Thyroid gland (tissue), 4 donors: Measurements from ENCODE around the gene PAQR5. TPM values are rescaled to one million over a fixed set of nuclear protein-coding genes. Genes with fewer than 3 reads are reported as not detected.

Source experiments
- DNase-seq, 2 donors: peaks; one replicate each; pipeline ENCODE4 v3.0.0-alpha.2; 2019
- H3K27ac ChIP-seq, 3 donors: fragments of 200-600 bp; sonication (generic); 1 replicate in 2 of 3; 2 replicates in 1 of 3; pipeline ENCODE4 v1.5.1; 2016 to 2019; ENCODE audit warnings: mild to moderate bottlenecking in 1 of 3, moderate library complexity in 1 of 3
- H3K27me3 ChIP-seq: fragments of 200-600 bp; sonication (generic); one replicate; pipeline ENCODE4 v1.5.1; 2019
- H3K36me3 ChIP-seq, 2 donors: fragments of 200-600 bp; sonication (generic); one replicate each; pipeline ENCODE4 v1.5.1; 2016 to 2019
- H3K4me1 ChIP-seq, 2 donors: fragments of 200-600 bp; sonication (generic); one replicate each; pipeline ENCODE4 v1.5.1; 2017 to 2019
- H3K4me3 ChIP-seq, 3 donors: fragments of 200-600 bp; sonication (generic); replicated peaks in 1 of 3; 1 replicate in 2 of 3; 2 replicates in 1 of 3; pipeline ENCODE4 v1.5.1; 2016; ENCODE audit warnings: mild to moderate bottlenecking in 1 of 3
- H3K9me3 ChIP-seq: fragments of 200-600 bp; sonication (generic); one replicate; pipeline ENCODE4 v1.5.1; 2017
- CTCF ChIP-seq, 6 experiments: fragments of 200-600 bp in 3 of 6; fragments of 450-650 bp in 3 of 6; sonication (generic) in 3 of 6; IDR thresholded peaks; one replicate each; pipeline ENCODE4 v1.5.1; 2016 to 2019; ENCODE audit warnings: antibody characterized with exemption in 6 of 6, mild to moderate bottlenecking in 2 of 6, inconsistent platforms in 1 of 6, moderate library complexity in 1 of 6
- POLR2A ChIP-seq, 2 donors: fragments of 450-650 bp; IDR thresholded peaks; one replicate each; pipeline ENCODE4 v1.6.1; 2017; ENCODE audit warnings: antibody characterized with exemption in 2 of 2, mild to moderate bottlenecking in 2 of 2, moderate library complexity in 1 of 2
- WGBS, 2 donors: methylation state at CpG; one replicate each; pipeline ENCODE4 v1.1.5; 2017; 5-methylcytosine and 5-hydroxymethylcytosine counted together
- intact Hi-C: fragments of 100-400 bp; cut with DNase I; formaldehyde crosslinking; loops from one replicate; pipeline ENCODE4 v1.15.1; 2023
- total RNA-seq, 4 donors: library from RNA; depleted of rRNA; stranded (reverse); fragments of >200 nt; gene quantifications; one replicate each; pipeline ENCODE4 v1.2.3, GENCODE V29; 2016

PAQR5 gene
- total RNA-seq, 4 donors from 2014 or later: 0.24 to 1.5 (median 0.65) TPM

DNA sequence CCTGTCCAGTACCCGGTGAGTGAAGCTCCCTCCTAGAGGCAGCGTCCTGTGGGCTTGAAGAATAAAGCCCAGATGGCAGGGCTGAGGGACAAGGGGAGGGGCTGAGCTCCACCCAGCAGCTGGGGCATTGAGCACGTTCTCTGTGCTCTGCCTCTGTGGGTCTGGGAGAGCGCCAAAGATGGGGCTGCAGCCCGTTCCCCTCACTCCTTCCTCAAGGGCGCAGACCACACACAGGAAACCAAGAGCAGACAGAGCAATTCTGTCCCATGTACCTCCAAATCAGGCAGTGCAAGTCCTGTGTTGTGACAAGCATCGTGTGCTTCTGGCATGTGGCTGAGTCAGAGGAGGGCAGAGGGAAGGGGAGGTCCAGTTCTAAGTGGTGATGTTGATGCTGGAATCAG is 99.8 kb downstream of the PAQR5 start:
- Histone ChIP-seq H3K36me3 (no peaks in the 10 kb centered on the region), H3K4me3 (no peak overlapping the region), H3K27me3 (no peaks in the 10 kb centered on the region), H3K27ac (no peak overlapping the region), H3K4me1 (peaks cover 9 to 14% of the 10 kb centered on the region in 2 donors), H3K9me3 (no peaks in the 10 kb centered on the region)
- TF ChIP-seq CTCF (IDR thresholded peaks at IDR 0.05): no peak
- no peak for TF ChIP-seq POLR2A (IDR thresholded peaks at IDR 0.05)
- intact Hi-C loops: no loop called here
- WGBS, 2 donors: 48 to 63% methylated on average over 7 of the region's 7 CpGs
- no peak for DNase-seq

DNA sequence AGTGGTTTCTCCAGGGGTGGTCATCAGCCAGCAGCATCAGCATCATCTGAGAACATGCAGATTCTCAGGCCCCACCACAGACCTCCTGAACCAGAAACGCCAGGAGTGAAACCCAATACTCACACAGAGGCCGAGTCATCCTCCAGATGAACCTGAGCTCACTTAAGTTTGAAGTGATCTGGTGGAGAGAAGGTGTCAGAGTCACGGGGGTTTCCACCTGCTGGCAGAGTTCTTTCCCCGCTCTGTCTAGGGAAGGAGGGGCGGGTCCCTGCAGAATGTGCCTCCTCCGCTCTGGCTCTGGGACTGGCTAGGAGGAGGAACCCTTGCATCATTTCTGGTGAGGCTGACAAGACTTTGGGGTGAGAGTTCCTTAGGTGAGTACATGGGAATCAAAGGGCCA is 102.1 kb downstream of the PAQR5 start:
- no peak for DNase-seq

GRCh38 chr15:69402816-69403215 is 104.1 kb downstream of the PAQR5 start:
- DNase-seq: no peak
- no peak overlapping the region for H3K27ac ChIP-seq
- no peak for TF ChIP-seq POLR2A (IDR thresholded peaks at IDR 0.05)
- TF ChIP-seq CTCF (IDR thresholded peaks at IDR 0.05): no peak
- H3K27me3 ChIP-seq: no peaks in the 10 kb centered on the region
- WGBS, 2 donors: 89 to 92% methylated on average over 2 of the region's 2 CpGs
- intact Hi-C loops: no loop called here
- no peak overlapping the region for H3K4me3 ChIP-seq
- peaks cover 0 to 5% of the 10 kb centered on the region in 2 donors for H3K4me1 ChIP-seq
- no peaks in the 10 kb centered on the region for H3K36me3 ChIP-seq
- no peaks in the 10 kb centered on the region for H3K9me3 ChIP-seq

More for the DNA sequence above, 102.1 kb downstream of the PAQR5 start:
- no peaks in the 10 kb centered on the region for H3K27me3 ChIP-seq
- H3K27ac ChIP-seq: no peak overlapping the region
- no peaks in the 10 kb centered on the region for H3K36me3 ChIP-seq
- H3K4me3 ChIP-seq: no peak overlapping the region
- no peaks in the 10 kb centered on the region for H3K9me3 ChIP-seq
- intact Hi-C loops: no loop called here
- TF ChIP-seq POLR2A (IDR thresholded peaks at IDR 0.05) (no peak), CTCF (IDR thresholded peaks at IDR 0.05) (no peak)
- 78 to 80% methylated on average over 5 to 6 of the region's 6 CpGs for WGBS, 2 donors
- H3K4me1 ChIP-seq: peaks cover 0 to 5% of the 10 kb centered on the region in 2 donors

GRCh38 chr15:69403594-69403993 is 104.9 kb downstream of the PAQR5 start:
- Histone ChIP-seq H3K27me3 (no peaks in the 10 kb centered on the region), H3K9me3 (no peaks in the 10 kb centered on the region), H3K4me1 (peaks cover 0 to 5% of the 10 kb centered on the region in 2 donors), H3K36me3 (no peaks in the 10 kb centered on the region), H3K27ac (no peak overlapping the region), H3K4me3 (no peak overlapping the region)
- WGBS, 2 donors: 91 to 92% methylated on average over 4 of the region's 4 CpGs
- no peak for DNase-seq
- TF ChIP-seq CTCF (IDR thresholded peaks at IDR 0.05): no peak
- TF ChIP-seq POLR2A (IDR thresholded peaks at IDR 0.05): no peak
- intact Hi-C loops: no loop called here

- H3K9me3 ChIP-seq: no peaks in the 10 kb centered on the region
These were observed 106.4 kb downstream of the PAQR5 start for GRCh38 chr15:69405110-69405509.

More at GRCh38 chr15:69405110-69405509, 106.4 kb downstream of the PAQR5 start:
- Histone ChIP-seq H3K4me1 (peaks cover 0 to 5% of the 10 kb centered on the region in 2 donors), H3K27ac (no peak overlapping the region), H3K27me3 (no peaks in the 10 kb centered on the region), H3K4me3 (no peak overlapping the region), H3K36me3 (no peaks in the 10 kb centered on the region)
- no peak for TF ChIP-seq CTCF (IDR thresholded peaks at IDR 0.05)
- no peak for TF ChIP-seq POLR2A (IDR thresholded peaks at IDR 0.05)
- WGBS, 2 donors: 61 to 66% methylated on average over 3 of the region's 3 CpGs
- intact Hi-C loops: no loop called here
- no peak for DNase-seq
